CD4-positive, alpha-beta T cell treated with Interleukin-10 for 1 hour (primary cell): ENCODE measurements around the gene CALHM3.
"Not testable (repeated sequence)": the region's sequence is repeated elsewhere in the genome, so short reads cannot be mapped to it uniquely, and the experiment has no call there.

ENCODE experiments used
- DNase-seq: peaks from one replicate; pipeline ENCODE4 v3.0.0-alpha.2; 2020

CALHM3 gene

GRCh38 chr10:103502849-103503660 is 24.0 kb upstream of the CALHM3 start:
- DNase-seq: no peak

DNA sequence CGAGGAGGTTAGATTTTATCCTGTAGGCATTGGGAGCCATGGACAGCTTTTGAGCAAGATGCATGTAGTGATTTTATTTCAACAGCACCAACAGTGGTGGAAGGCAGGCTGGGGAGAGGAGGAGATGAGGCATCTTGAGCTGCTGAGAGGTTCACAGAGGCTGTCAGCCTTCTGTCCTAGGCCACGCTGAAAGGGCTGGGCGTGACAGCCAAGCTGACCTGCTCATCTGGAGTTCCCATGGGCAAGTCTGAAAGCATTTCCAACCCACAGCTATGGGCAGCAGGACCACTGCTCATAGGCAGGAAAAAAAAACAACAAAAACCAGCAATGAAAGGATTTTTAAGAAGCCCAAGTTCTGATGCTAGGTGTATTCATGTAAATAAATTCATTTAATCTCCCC is 22.1 kb upstream of the CALHM3 start:
- DNase-seq: no peak

- no peak for DNase-seq
Measured at GRCh38 chr10:103500481-103500880, 21.4 kb upstream of the CALHM3 start.

- DNase-seq: no peak
Measured at GRCh38 chr10:103499881-103500280, 20.8 kb upstream of the CALHM3 start.

DNA sequence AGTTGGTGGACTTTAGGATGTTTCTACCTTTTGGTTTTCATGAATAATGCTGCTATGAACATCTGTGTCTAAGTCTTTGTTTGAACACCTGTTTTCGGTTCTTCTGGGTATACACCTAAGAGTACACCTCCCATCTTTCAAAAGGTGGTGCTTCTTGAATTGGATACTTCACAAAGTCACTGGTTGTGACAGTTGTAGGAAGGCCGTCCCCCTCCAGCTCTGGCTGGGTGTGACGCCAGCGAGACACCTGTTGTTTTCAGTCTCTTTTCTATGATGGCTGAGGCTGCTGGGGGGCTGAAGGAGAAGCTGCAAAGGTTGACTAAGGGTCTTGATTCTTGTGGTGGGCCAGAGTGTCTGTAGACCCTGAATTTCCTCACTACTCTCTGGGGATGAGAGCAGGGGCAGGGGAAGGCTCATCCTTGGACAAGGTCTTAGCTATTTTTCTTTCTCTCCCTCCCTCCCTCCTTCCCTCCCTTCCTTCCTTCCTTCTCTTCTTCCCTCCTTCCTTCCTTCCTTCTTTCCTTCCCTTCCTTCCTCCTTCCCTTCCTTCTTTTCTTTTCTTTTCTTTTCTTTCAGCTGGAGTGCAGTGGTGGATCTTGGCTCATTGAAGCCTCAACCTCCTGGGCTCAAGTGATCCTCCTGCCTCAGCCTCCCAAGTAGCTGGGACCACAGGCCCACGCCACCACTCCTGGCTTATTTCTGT is 20.0 kb upstream of the CALHM3 start:
- DNase-seq: no peak

- no peak for DNase-seq
Measured at GRCh38 chr10:103497161-103497915, 18.3 kb upstream of the CALHM3 start.

- DNase-seq: no peak
Measured at GRCh38 chr10:103495321-103495720, 16.3 kb upstream of the CALHM3 start.

DNA sequence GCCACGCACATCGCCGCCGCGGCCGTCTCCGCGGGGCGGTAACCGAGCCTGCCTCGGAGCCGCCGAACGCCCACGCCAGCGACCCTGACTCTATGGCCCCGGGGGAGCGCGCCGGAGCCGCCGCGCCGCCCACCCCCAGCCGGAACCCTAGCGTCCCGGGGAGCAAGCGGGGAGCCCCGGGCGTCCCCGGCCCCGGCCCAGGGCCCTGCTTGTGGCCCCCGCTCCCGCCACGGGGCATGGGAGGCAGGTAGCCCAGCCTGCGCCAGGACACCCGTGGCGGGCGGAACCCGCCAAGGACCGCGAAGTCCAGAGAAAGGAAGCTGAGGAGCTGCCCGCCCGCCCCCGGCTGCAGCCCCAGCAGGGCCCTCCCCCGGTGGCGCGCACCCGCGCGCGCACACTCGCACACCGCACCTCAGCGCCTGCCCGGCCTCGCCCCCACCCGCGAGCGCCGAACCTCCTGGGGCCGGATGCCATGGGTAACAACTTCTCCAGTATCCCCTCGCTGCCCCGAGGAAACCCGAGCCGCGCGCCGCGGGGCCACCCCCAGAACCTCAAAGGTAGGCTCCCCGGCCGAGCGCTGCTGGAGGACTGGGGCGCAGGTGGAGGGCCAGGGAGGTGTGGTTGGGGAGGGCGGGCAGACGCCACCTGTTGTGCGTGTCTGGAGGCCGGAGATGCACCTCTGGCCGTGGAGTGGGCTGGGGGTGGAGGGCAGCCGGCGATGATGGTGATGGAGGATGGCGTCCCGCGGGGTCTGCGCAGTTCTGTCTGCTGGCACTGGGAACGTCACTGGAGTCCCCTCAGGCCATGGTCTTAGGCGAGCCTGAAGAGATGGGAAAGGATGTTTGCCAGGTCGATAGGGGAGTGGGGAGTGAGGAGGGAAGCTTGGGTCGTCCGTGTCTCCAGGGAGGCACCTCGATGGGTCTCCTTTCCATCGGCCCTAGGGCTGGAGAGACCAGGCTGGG is 15.2 kb upstream of the CALHM3 start:
- peak; percentile 30 for DNase-seq

GRCh38 chr10:103493362-103493915 is 14.4 kb upstream of the CALHM3 start, which contains the start of gene NEURL1:
NEURL1 (plus strand) TSS chr10:103493705; CDS start chr10:103494388, 683 bp downstream.
- peak; percentile 19 for DNase-seq

DNA sequence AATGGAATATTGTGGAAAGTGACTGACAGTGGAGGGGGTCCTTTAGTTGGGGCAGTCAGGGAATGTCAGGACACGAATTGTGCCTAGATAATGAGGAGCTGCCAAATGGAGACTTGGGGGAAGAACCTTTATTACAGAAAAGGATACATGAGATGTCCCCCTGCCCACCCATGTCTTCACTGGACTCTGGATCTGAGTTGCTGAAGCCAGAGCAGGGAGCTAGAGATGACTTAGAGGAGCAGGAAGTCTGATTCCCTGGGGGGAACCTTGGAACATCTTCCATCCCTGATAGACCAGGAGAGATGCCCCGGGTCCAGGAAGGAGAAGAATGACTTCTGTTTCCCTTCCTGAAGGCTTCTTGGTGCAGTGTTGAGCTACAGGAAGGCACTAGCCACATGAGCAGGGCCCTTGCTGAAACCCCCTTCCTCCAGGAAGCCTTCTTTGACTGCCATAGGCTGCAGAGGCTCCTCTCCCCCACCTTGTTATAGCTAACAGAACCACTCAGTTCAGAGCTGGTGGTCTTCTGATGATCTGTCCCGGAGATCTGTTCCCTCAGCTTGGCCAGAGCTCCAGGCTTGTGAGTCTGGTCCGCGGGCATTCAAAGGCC is 13.7 kb upstream of the CALHM3 start:
- no peak for DNase-seq

- DNase-seq: no peak
Measured at GRCh38 chr10:103491729-103492364, 12.8 kb upstream of the CALHM3 start.

GRCh38 chr10:103490986-103491314 is 11.9 kb upstream of the CALHM3 start:
- DNase-seq: no peak

DNA sequence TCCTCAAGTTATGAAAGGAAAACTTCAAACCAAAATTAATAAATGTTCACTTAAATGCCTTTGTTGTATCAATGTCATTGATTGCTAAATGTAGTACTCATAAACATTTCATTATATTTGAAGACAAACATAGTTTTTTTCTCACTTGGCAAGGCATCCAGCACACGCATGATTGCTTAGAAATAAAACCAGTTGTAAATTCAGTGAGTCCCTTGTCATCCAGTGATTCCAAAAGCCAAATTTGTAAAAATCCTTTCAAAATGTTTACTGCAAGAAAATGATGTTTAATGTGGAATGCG is 8.3 kb upstream of the CALHM3 start:
- no peak for DNase-seq

DNA sequence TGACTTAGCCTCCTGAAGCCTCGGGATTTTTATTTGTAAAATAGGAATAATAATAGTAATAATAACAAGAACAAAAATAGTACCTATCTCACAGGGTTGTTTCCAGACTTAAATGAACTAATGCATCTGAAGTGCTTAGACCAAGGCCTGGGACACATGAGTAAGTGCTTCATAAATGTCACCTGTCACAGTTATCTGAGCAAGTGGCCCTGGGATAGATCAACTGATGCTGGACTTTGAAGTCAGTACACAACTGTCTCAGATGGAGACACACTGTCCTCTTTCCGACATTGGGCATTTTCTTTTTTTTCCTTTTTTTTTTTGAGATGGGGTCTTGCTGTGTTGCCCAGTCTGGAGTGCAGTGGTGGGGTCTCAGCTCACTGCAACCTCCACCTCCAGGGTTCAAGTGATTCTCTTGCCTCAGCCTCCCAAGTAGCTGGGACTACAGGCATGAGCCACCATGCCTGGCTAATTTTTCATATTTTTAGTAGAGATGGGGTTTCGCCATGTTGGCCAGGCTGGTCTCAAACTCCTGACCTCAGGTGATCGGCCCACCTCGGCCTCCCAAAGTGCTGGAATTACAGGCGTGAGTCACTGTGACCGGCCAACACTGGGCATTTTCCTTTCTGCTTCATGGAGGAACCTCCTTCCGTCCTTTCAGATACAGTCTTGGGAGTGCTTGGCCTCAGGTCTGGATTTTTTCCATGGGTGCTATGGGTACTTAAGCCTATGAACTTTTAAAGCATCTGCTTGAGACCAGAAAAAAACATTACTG is 7.8 kb upstream of the CALHM3 start:
- DNase-seq: not testable (repeated sequence)

GRCh38 chr10:103481974-103482531 is 3.0 kb upstream of the CALHM3 start:
- peak; percentile 83 for DNase-seq

GRCh38 chr10:103480521-103480920 is 1.5 kb upstream of the CALHM3 start:
- DNase-seq: no peak

DNA sequence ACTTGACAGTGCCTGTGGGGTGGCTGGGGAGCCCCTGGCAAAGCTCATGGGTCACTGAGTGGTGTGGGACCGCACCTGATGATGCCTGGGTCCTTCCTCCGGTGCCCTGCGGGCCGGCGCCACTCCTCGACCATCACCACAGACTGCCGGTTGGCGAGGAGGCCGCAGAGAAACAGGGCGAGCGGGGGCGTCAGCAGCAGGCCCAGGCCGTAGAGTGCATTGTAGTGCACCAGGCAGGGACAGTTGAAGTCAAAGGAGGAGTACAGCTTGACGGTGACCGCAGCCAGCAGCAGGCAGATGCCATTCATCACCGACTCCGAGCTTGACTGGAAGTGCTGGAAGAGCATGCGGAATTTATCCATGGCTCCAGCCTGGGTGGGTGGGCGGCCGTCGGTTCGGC is 369 bp downstream of the CALHM3 start:
- DNase-seq: no peak

- DNase-seq: peak; percentile 26
Measured at GRCh38 chr10:103476046-103476768, 2.8 kb downstream of the CALHM3 start.

DNA sequence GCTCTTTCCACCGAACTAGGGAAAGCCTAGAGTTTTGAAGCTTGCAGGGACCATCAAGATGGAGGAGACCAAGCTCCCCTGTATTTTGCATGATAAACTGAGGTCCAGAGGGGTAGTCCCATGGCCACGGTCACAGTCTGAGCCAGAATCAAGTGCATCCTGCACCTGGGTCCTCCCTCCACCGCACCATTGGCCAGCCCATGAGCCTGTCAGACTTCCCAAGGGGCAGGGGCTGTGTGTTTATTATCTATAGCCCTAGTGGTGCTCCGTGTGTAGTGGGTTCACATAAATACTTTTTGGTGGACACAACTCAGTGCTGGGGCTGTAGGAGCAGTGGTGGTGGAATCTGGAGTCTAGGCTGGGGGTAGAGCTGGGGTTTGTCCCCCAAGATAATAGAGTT is 3.6 kb downstream of the CALHM3 start:
- no peak for DNase-seq

GRCh38 chr10:103474077-103474476 is 5.0 kb downstream of the CALHM3 start:
- DNase-seq: no peak
